Measurements from ENCODE around the gene ARSA. TPM values are rescaled to one million over a fixed set of nuclear protein-coding genes. Genes with fewer than 3 reads are reported as not detected.
"Not testable (repeated sequence)": the region's sequence is repeated elsewhere in the genome, so short reads cannot be mapped to it uniquely, and the experiment has no call there.

Gene ARSA
- polyA plus RNA-seq, 1 of the 3 experiments (the other 2 are of a cell fraction): 34.2 TPM

DNA sequence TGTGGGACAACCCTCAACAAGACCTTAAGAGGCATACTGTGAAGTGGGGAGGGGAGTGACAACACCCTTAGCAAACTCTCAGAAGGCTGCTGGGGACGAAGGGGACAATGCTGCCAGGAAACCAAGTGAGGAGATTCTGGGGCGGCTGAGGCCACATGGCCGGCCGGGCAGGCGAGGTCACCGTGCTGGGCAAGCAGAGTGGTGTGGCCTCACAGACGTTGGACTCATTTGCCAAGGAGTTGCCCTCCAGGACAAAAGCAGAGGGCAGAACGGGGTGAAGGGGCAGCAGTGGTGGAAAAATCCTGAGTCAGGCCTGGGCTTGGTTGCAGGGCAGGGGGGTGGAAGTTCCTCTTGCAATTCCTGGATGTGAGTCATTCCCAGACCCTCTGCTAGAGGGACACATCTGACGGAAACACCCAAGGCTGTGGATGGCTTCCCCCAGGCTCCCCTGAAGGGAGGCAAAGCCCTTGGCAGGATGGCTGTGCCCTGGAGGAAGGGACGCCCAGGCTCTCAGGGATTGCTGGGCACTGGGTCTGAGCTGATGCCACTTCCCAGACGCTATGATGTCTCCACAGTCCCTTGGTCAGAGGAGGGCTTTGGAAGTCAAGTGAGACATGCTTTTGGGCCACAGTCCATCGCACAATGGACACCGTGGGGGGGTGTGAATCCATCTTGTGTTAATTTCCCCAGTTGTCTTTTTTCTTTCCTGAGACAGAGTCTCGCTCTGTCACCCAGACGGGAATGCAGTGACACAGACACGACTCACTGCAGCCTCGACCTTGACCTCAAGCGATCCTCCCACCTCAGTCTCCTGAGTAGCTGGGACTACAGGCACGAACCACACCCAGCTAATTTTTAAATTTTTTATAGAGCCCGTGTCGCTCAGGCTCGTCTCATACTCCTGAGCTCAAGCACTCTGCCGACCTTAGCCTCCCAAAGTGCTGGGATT, 28.4 kb upstream of the ARSA start:
- Histone ChIP-seq H3K9ac (peak overlapping the region; percentile 46), H3K27me3 (ENCODE audit: insufficient read depth) (no peaks in the 10 kb centered on the region), H3K4me3 (ENCODE audit: low read depth in 2 of 2, low read length in 1 of 2) (no peak overlapping the region), H3K27ac (ENCODE audit: low read depth in 2 of 2, low read length in 1 of 2) (peak overlapping the region in 1 of 2 experiments; percentile 70; a peak in 2 of 4 replicates), H3K9me2 (no peaks in the 10 kb centered on the region), H2AFZ (ENCODE audit: low read depth) (peak overlapping the region; percentile 82; the same call in 1 of the 2 replicates), H3K4me2 (peak overlapping the region; percentile 11; the same call in 1 of the 2 replicates), H4K20me1 (ENCODE audit: insufficient read depth) (no peaks in the 10 kb centered on the region), H3K4me1 (ENCODE audit: control insufficient read depth in 1 of 2, insufficient read depth in 2 of 2, low read depth in 1 of 2, low read length in 1 of 2) (peaks cover 0 to 15% of the 10 kb centered on the region in 2 experiments; a peak in 2 of 4 replicates), H3F3A (replicated peaks; ENCODE audit: insufficient read depth) (no peaks in the 10 kb centered on the region), H3K9me3 (no peaks in the 10 kb centered on the region), H3K36me3 (replicated peaks in 1 of 2; ENCODE audit: control insufficient read depth in 1 of 2, insufficient read depth in 2 of 2, low read length in 1 of 2) (no peaks in the 10 kb centered on the region), H3K79me2 (ENCODE audit: insufficient read depth) (no peaks in the 10 kb centered on the region)
- 54% methylated on average over 22 of the region's 23 CpGs for WGBS (ENCODE audit: low lambda C conversion rate)
- POLR2A ChIA-PET: no interaction called here
- peak; percentile 14 for DNase-seq
- peak; percentile 3 for TF ChIP-seq JUND (IDR thresholded peaks at IDR 0.05)
- TF ChIP-seq, protein P1, sequence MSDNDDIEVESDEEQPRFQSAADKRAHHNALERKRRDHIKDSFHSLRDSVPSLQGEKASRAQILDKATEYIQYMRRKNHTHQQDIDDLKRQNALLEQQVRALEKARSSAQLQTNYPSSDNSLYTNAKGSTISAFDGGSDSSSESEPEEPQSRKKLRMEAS (IDR thresholded peaks at IDR 0.05; ENCODE audit: low read depth): peak; percentile 10
- TF ChIP-seq FOSL2 (IDR thresholded peaks at IDR 0.05; ENCODE audit: borderline replicate concordance, low read depth): peak; percentile 40; the same call in 1 of the 2 replicates
- no peak for TF ChIP-seq ELF1 (IDR thresholded peaks at IDR 0.05)
- CTCF ChIA-PET: no interaction called here

DNA sequence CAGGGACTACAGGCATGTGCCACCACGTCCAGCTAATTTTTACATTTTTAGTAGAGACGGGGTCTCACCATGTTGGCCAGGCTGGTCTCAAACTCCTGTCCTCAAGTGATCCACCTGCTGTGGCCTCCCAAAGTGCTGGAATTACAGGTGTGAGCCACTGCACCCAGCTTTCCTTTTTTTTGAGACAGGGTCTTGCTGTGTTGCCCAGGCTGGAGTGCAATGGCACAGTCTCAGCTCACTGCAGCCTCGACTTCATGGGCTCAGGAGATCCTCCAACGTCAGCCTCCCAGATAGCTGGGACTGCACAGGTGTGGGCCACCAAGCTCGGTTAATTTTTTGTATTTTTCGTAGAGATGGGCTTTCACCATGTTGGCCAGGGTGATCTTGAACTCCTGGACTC, 26.7 kb upstream of the ARSA start:
- WGBS (ENCODE audit: low lambda C conversion rate): 56% methylated on average over 6 of the region's 6 CpGs
- H3K27ac ChIP-seq (ENCODE audit: low read depth in 2 of 2, low read length in 1 of 2); H2AFZ ChIP-seq (ENCODE audit: low read depth); DNase-seq; H4K20me1 ChIP-seq (ENCODE audit: insufficient read depth); POLR2A ChIA-PET; H3K36me3 ChIP-seq (replicated peaks in 1 of 2; ENCODE audit: control insufficient read depth in 1 of 2, insufficient read depth in 2 of 2, low read length in 1 of 2); H3K79me2 ChIP-seq (ENCODE audit: insufficient read depth); H3F3A ChIP-seq (replicated peaks; ENCODE audit: insufficient read depth); H3K9me3 ChIP-seq; H3K9me2 ChIP-seq; H3K4me2 ChIP-seq; H3K9ac ChIP-seq; H3K27me3 ChIP-seq (ENCODE audit: insufficient read depth); H3K4me3 ChIP-seq (ENCODE audit: low read depth in 2 of 2, low read length in 1 of 2): not testable (repeated sequence)
- peaks cover 0 to 15% of the 10 kb centered on the region in 2 experiments; a peak in 2 of 4 replicates for H3K4me1 ChIP-seq (ENCODE audit: control insufficient read depth in 1 of 2, insufficient read depth in 2 of 2, low read depth in 1 of 2, low read length in 1 of 2)
- CTCF ChIA-PET: interaction anchor here (0.8 to 1.5 kb wide), 2 partner anchors 9 to 13 kb away, joined by 3 to 6 read pairs; no protein-coding TSS in a partner anchor

DNA sequence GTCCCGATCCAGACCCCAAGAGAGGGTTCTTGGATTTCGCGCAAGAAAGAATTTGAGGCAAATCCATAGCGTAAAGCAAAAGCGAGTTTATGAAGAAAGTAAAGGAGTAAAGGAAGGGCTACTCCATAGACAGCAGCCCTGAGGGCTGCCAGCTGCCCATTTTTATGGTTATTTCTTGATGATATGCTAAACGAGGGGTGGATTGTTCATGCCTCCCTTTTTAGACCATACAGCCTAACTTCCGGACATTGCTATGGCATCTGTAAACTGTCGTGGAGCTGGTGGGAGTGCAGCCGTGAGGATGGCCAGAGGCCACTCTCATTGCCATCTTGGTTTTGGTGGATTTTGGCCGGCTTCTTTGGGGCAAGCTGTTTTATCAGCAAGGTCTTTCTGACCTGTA, 25.3 kb upstream of the ARSA start:
- Histone ChIP-seq H3K4me2 (no peak overlapping the region), H3K27ac (ENCODE audit: low read depth in 2 of 2, low read length in 1 of 2) (no peak overlapping the region), H3K36me3 (replicated peaks in 1 of 2; ENCODE audit: control insufficient read depth in 1 of 2, insufficient read depth in 2 of 2, low read length in 1 of 2) (no peaks in the 10 kb centered on the region), H3K79me2 (ENCODE audit: insufficient read depth) (no peaks in the 10 kb centered on the region), H3K4me1 (ENCODE audit: control insufficient read depth in 1 of 2, insufficient read depth in 2 of 2, low read depth in 1 of 2, low read length in 1 of 2) (peaks cover 0 to 15% of the 10 kb centered on the region in 2 experiments; a peak in 2 of 4 replicates), H4K20me1 (ENCODE audit: insufficient read depth) (no peaks in the 10 kb centered on the region), H3K9me2 (no peaks in the 10 kb centered on the region), H3K27me3 (ENCODE audit: insufficient read depth) (no peaks in the 10 kb centered on the region), H3F3A (replicated peaks; ENCODE audit: insufficient read depth) (no peaks in the 10 kb centered on the region), H3K9ac (no peak overlapping the region), H3K4me3 (ENCODE audit: low read depth in 2 of 2, low read length in 1 of 2) (no peak overlapping the region), H3K9me3 (peaks cover 12% of the 10 kb centered on the region; the same call in 1 of the 2 replicates), H2AFZ (ENCODE audit: low read depth) (no peak overlapping the region)
- 63% methylated on average over 10 of the region's 10 CpGs for WGBS (ENCODE audit: low lambda C conversion rate)
- POLR2A ChIA-PET: no interaction called here
- CTCF ChIA-PET: no interaction called here
- no peak for DNase-seq
- TF ChIP-seq, protein P2, sequence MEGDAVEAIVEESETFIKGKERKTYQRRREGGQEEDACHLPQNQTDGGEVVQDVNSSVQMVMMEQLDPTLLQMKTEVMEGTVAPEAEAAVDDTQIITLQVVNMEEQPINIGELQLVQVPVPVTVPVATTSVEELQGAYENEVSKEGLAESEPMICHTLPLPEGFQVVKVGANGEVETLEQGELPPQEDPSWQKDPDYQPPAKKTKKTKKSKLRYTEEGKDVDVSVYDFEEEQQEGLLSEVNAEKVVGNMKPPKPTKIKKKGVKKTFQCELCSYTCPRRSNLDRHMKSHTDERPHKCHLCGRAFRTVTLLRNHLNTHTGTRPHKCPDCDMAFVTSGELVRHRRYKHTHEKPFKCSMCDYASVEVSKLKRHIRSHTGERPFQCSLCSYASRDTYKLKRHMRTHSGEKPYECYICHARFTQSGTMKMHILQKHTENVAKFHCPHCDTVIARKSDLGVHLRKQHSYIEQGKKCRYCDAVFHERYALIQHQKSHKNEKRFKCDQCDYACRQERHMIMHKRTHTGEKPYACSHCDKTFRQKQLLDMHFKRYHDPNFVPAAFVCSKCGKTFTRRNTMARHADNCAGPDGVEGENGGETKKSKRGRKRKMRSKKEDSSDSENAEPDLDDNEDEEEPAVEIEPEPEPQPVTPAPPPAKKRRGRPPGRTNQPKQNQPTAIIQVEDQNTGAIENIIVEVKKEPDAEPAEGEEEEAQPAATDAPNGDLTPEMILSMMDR (IDR thresholded peaks at IDR 0.05): no peak
- no peak for TF ChIP-seq TCF12 (IDR thresholded peaks at IDR 0.05)
- no peak for TF ChIP-seq GATA2 (CRISPR knock-in tag; IDR thresholded peaks at IDR 0.05)
- TF ChIP-seq GABPA (IDR thresholded peaks at IDR 0.05; ENCODE audit: low read depth): no peak
- TF ChIP-seq RCOR1 (IDR thresholded peaks at IDR 0.05; ENCODE audit: low read length): no peak
- no peak for TF ChIP-seq FOSL2 (IDR thresholded peaks at IDR 0.05; ENCODE audit: borderline replicate concordance, low read depth)
- no peak for TF ChIP-seq MXI1 (IDR thresholded peaks at IDR 0.05; ENCODE audit: low read depth, low read length)
